Activated CD8-positive, alpha-beta memory T cell treated with anti-CD3 and anti-CD28 coated beads, Interleukin-2, amount 50 U/mL, for 1 hour (primary cell): ENCODE data around the gene FAM131A.
"Not testable (repeated sequence)": the region's sequence is repeated elsewhere in the genome, so short reads cannot be mapped to it uniquely, and the experiment has no call there.

Source experiments
- DNase-seq: peaks from one replicate; pipeline ENCODE4 v3.0.0-alpha.2; 2020; ENCODE audit errors: extremely low read depth

The FAM131A gene

DNA sequence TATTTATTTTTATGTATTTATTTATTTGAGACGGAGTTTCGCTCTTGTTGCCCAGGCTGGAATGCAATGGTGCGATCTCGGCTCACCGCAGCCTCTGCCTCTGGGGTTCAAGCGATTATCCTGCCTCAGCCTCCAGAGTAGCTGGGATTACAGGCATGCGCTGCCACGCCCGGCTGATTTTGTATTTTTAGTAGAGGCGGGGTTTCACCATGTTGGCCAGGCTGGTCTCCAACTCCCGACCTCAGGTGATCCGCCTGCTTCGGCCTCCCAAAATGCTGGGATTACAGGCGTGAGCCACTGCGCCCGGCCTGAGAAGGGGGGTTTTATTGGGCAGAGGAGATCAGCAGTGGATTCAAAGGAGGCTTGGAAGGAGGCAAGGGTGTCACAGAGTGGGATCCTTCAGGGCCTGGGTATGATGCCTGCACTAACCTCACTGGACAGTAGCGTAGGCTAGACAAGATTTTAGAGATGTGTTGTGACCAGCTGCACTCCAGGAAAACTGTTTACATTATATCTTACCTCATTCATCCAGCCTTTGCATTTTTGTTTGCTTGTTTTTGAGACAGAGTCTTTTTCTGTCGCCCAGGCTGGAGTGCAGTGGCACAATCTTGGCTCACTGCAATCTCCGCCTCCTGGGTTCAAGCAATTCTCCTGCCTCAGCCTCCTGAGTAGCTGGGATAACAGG is 2.2 kb downstream of the FAM131A start:
- not testable (repeated sequence) for DNase-seq

DNA sequence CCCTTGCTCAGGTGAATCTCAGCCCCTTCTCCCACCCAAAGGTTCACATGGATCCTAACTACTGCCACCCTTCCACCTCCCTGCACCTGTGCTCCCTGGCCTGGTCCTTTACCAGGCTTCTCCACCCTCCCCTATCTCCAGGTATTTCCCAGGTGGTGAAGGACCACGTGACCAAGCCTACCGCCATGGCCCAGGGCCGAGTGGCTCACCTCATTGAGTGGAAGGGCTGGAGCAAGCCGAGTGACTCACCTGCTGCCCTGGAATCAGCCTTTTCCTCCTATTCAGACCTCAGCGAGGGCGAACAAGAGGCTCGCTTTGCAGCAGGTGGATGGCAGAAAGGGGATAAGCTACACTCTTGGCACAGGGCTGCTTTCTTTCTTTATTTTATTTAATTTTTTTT is 4.5 kb downstream of the FAM131A start:
- no peak for DNase-seq

DNA sequence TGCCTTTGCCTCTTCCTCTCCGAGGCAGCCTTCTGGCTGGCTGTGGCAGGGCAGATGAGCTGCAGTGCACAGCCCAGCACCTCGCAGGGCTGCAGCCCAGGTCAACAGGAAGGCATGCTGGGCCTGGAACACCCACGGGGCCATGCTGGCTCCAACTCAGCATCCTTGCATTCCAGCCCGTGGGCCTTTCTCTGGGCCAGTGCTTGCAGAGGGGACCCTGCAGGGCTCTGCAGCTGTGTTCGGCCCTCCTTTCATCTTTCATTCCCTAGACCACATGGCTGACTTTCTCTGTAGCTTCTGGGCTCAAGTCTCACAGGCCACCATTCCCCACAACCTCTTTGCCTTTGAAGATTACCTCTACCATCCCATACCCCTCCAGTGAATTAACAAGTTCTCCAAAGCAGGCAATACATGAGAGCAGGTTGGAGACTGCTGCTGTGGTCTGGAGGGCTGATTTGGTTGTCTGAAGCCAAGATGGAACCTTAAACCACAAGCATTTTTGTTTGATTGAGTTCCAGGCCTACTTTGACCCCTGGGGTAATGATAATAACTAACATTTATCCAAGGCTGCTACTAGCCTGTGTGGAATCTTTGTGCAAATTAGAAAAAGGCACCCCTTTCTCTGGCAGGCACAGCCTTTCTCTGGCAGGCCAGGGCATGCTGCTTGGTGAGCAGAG is 5.9 kb downstream of the FAM131A start:
- no peak for DNase-seq

DNA sequence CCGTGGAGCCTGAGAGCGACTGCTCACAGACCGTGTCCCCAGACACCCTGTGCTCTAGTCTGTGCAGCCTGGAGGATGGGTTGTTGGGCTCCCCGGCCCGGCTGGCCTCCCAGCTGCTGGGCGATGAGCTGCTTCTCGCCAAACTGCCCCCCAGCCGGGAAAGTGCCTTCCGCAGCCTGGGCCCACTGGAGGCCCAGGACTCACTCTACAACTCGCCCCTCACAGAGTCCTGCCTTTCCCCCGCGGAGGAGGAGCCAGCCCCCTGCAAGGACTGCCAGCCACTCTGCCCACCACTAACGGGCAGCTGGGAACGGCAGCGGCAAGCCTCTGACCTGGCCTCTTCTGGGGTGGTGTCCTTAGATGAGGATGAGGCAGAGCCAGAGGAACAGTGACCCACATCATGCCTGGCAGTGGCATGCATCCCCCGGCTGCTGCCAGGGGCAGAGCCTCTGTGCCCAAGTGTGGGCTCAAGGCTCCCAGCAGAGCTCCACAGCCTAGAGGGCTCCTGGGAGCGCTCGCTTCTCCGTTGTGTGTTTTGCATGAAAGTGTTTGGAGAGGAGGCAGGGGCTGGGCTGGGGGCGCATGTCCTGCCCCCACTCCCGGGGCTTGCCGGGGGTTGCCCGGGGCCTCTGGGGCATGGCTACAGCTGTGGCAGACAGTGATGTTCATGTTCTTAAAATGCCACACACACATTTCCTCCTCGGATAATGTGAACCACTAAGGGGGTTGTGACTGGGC is 7.3 kb downstream of the FAM131A start:
- DNase-seq, result no peak

DNA sequence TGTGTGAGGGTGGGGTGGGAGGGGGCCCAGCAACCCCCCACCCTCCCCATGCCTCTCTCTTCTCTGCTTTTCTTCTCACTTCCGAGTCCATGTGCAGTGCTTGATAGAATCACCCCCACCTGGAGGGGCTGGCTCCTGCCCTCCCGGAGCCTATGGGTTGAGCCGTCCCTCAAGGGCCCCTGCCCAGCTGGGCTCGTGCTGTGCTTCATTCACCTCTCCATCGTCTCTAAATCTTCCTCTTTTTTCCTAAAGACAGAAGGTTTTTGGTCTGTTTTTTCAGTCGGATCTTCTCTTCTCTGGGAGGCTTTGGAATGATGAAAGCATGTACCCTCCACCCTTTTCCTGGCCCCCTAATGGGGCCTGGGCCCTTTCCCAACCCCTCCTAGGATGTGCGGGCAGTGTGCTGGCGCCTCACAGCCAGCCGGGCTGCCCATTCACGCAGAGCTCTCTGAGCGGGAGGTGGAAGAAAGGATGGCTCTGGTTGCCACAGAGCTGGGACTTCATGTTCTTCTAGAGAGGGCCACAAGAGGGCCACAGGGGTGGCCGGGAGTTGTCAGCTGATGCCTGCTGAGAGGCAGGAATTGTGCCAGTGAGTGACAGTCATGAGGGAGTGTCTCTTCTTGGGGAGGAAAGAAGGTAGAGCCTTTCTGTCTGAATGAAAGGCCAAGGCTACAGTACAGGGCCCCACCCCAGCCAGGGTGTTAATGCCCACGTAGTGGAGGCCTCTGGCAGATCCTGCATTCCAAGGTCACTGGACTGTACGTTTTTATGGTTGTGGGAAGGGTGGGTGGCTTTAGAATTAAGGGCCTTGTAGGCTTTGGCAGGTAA is 8.1 kb downstream of the FAM131A start:
- no peak for DNase-seq

DNA sequence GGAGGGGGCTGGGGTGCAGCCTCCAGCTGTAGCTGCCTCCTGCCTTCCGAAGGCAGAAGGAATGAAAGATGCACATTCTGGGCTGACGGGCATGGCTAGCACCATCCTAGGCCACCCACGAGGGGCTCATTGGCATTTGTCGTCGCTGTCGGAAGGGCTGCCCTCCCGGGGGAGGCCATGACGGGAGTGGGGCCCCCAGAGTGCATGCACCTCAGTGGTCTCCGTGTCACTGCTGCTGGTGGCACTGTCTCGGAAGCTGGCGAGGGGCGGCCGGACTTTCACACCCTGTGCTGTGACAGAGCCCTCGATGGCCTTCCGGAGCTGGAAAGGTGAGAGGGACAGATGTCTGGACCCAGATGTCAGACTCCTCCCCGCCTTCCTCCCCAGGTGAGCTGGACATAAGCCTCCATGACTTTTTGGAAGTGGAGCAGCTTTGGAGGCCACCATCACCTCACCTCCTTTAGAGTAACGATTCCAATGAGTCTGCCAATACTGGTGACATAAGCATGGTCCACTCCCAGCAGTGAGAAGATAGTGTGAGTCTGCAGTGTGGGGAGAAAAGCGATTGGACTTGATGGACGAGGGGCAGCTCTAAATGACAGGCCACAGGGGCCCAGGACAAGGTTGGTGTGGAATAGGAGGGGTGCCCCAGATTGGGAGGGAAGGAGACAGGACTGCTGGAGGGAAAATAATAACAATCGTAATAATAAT is 9.2 kb downstream of the FAM131A start:
- DNase-seq, result no peak

DNA sequence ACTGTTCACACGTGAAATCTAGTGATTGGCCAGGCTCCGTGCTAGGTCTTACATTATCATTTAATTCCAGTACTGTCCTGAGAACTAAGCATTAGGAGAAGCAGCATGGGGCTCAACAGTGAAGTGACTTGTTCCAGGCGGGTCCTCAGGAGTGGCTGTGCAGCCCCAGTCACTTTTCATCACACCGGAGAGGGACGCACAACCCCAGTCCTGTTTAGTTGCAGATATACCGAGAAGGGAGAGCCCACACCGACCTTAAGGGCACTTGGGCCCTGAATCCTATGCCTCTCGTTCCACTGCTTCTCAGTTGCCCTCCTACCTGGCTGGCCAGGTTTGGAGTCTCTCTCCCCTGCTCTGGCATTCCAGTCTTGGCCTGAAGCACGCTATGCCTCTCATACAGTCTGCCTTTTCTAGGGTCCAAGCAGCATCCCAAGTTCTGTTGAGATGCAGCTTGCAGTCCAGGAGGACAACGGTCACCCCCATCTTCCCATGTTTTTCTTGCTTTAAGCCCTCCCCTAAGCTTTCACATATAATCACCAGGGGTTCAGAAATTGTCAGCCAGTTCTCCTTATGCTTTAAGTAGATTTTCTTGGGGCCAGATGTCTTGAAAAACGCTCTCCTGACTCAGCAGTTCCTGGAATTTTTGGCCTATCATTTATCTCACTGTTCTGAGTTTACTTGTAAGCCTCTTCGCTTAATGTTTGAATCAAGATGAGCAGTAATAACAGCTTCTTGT is 10.1 kb downstream of the FAM131A start:
- no peak for DNase-seq

DNA sequence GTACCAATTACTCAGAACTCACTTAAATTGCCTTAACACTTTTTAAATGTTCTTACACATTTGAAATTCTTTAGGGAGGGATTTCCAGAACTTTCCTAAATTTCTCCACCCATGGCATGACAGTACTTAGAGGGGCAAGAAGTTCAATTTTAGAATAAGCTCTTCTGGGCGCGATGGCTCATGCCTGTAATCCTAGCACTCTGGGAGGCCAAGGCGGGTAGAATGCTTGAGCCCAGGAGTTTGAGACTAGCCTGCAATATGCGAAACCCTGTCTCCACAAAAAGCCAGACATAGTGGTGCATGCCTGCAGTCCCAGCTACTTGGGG is 10.6 kb downstream of the FAM131A start:
- no peak for DNase-seq

DNA sequence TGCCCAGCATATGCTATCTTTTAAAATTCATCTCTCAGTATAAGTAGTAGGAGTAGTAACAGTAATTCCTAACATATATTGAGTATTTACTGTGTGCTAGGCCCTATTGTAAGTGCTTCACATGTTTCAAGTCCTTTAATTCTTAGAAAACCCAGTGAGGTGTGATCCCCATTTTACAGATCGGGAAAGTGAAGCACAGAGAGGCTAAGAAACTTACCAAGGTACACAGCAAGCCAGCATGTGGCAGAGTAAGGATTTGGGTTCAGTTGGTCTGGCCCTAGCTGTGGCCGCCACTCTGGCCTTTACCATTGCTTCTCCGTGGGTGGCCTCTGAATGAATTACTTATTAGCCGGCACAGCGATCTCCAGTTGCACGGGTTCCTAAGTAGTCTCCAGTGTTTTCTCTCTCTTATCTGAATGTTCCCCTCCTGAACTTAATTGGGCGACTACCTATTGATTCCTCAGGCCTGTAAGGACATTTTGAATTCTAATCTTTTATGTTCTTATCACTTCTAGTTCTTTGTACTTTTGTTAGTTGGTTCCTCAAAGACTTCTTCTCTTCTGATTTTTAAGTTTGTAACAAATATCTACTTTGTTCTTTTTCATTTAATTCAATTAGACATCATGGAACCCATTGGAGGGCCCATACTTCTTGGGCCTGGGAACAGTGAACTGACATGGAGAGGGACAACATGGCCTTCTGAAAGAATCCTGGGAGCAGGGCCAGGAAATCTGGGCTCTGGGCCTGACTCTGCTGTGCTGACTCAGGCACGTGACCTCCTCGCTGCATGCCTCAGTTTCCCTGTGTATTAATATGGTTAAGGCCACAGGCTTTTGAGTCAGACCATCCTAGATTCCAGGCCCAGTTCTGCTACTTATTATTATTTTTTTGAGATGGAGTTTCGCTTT is 12.4 kb downstream of the FAM131A start:
- DNase-seq, result no peak

DNA sequence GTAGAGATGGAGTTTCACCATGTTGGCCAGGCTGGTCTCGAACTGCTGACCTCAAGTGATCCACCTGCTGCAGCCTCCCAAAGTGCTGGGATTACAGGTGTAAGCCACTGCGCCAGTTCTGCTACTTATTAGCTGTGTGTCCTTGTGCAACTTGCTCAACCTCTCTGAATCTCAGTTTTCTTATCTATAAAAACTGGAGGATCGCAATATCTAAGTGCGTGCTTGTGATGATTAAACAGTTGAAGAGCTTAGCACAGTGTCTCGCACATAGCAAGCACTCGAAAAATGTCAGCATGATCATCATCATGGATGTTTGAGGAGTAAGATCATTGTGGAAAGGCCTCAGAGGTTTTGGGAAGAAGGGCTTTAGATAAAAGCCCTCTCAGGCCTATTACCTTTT is 13.2 kb downstream of the FAM131A start:
- DNase-seq, result no peak

DNA sequence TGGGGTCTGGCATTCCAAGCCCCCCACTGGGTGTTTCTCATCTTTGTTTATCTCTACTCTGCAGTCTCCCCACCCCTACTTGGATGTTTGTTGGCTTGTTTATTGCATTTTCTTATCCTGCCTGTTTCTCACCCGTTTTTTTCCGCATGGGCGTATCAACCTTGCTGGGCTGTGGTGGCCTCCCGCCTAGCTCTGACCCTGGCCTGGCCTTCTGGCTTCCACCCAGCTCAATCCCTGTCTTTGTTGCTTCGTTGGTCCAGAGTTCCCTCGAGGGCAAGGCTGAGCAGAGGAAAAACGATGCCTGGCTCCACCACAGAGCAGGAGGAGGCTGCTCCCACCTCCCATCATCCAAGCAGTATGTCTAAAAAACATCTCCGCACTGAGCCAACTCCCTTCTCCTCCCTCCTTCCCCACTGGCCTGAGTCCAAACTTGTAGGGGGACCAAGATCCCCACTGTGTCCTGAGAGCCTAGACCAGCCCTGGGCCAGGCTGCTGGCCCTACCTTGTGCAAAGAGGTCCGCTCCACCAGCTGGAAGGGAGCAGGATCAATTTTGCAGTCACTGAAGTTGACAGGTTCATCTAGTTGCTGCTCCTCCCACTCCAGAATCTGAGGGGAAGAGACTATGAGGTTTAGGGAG is 14.2 kb downstream of the FAM131A start:
- no peak for DNase-seq

DNA sequence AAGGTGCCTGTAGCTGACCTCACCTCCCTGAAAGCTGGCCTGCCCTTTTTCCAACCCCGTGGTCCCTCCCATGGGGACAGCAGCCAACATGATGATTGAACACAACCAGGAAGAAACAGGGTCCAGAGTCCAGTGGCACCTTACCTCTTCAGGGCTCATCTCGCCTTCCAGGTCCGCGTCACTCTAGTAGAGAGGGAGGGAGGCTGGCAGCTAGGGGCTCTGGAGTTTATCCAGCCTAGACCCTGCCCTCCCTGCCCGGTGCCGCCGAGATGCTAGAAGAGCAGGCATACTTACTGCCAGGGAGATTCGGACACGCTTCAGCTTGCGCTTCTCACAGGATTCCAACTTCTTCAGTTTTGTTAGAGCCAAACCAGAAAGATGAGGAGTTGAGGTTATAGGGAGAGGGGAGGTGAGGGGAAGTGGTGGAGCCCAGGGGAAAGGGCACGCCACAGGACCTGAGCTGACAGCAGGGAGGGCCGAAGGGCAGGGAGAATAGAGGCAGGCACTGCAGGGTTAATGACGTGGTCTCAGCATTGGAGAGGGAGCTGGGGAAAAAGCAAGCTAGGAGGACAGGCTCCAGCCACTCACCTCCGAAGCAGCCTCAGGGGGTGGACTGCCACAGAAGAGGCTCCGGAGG is 14.9 kb downstream of the FAM131A start:
- DNase-seq, result no peak

DNA sequence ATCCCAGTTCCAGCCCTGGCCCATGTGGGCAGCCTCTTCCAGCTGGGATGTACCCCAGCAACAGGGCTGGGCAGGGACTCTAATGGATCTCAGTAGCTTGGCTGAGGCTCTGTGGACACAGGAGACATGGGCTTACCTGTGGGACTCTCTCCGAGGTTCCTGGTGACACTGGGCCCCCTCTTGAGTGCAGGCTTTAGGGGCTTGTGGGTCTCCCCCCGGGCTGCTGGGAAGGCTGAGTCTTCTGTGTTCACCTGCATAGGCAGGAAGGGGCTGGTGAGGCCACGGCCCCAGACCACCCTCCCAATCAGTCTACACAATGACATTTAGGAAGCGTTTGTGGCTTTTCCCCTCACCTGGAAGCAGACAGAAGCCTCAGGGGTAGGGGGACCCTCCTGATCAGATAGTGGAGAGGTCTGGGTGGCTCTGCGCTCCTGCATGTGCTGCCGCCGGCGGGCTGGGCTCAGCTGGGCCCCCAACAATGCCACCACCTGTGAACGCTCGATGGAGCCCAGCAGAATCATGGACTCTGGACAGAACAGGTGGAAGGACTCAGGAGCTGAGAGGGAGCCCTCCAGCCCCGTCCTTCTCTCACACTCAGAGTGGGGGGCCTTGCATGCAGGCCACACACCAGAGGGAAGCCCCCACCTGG is 15.6 kb downstream of the FAM131A start:
- no peak for DNase-seq

DNA sequence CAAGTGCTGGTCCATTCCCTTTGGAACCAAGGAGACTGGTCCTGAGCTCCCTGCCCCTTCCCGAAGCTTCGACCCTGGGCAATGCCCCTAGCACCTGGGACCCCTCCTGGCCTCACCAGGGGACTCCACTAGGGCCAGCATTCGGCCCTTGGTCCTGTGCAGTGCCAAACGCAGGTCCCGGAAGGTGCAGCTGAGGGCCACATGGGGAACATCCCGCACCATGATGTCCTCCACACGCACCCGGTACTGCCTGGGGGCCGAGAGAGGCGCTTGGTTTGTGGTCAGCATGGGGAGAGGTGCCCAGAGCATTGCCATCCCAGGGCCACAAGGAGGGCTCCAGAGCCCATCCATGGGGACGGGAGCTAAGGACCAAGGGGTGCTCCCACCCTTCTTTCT is 16.1 kb downstream of the FAM131A start:
- no peak for DNase-seq

DNA sequence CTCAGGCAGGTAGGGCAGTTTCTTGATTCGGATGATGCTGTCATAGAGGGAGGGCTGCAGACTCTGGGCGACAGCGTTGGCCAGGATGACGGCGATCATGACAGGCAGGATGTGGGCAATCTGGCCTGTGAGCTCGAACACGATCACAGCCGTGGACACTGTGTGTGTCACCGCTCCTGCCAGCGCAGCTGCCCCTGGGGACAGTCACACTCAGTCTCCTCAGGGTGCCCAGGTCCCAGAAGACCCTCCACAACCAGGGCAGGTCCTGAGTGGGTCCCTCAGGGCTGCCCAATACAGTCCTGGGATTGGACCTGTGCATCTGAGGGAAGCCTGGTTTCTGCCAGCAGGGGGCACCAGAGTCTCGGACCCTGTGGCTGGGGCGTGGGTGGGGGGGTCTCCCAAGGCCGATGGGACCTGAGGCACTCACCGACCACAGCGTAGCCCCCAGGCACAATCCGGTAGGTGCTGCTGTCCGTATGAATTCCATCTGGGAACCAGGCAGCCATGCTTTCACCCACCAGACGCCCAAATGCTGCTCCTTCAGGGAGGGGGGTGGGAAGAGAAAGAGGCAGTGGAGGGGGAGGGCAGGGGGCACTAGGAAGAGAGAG is 16.8 kb downstream of the FAM131A start:
- no peak for DNase-seq

DNA sequence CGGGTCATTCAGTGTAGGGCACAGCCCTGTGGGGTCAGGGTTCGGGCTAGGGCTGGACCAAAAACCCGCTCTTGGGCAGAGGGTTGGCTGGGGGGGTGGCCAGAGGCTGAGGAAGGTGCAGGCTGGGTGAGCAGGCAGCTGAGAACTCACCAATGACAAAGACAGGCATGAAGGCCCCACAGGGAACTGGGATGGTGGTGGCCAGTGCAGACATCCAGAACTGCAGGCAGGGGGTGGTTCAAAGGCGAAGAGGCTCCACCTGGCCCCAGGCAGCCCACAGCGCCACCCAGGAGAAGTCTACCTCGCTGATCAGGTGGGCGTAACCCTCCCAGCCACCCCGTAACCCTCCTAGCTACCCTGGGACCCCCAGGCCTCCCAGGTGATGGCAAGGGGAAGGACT is 17.4 kb downstream of the FAM131A start:
- no peak for DNase-seq

DNA sequence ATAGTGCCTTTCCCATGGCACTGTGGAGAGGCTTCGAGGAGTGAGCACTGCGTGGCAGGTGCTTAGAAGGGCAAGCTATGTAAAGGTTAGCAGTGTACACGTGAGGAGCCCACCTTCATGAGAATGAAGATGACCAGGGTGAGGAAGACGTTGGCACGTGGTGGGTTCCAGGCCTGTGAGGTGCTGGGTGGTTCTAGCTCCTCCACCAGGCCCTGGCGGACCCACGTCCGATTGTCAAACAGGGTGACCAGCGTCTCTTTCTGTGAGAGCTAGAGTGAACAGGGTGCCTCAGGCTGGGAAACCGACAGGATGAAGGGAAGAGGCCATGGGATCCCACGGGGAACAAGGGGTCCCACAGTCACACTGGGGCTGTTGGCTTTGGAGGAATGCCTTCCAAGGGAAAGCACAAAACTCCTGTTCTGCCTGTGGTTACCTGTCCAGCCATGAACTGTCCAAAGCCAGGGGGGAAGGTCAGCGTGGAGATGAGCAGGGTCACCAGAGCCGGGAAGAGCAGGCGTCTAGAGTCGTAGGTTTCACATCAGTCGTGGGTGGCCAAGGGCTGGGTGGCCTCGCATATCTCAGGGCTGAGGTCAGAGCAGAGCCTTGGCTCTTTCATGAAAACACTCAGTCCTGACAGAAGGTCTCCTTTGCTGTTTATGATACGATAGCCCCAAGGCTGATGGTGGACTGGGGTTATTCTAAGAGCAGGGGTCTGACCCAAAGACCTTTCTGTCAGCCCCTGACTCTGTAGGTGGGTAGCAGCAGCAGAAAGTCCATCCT is 18.1 kb downstream of the FAM131A start:
- no peak for DNase-seq
